Epidermal melanocyte (primary cell): ENCODE data around the gene FAM200B.

Source experiments
- DNase-seq: peaks from one replicate; pipeline ENCODE4 v3.0.0; 2011; ENCODE audit warnings: low spot score; ENCODE audit not compliant: insufficient read length

Gene FAM200B

DNA sequence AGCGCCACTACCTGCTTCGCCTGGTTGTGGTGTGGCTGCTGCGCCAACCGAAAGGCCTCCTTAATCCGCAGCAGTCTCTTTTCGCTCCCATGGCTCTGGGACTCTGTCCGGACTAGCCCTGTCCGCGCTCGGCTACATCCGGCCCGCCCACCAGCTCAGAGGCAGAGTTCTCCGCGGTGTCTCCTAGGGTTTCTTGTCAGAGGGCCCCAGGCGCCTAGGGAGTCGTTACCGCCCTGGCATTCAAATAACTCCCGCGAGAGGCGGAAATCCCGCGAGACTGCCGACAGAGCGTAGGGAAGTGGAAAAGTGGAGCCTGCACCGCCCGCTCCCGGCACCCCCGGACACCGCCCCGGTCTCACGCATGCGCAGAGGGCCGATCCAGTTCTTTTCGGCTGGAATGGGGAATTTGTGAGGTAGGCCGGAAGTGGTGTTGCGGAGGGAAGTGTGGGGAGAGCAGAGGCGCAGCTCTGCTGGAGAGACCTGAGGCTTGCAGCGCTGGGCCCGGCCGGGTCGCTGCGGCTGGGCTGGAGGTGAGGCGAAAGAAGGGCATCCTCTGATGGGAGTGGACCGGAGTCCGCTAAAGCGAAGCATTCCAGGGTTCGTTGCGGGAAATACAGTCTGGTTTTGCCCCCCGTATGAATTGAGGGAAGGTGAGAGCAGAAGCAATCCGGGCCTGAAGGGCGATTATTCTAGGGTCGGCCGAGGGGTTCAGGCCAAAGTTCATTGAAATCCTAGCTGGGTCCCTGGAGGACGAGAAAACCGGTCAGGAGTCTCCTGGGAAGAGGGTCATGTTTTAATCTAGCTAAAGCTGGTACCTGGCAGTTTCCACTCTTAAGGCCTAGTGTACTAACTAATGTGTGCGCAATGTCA lies at the start of gene FAM200B:
TSS of gene FAM200B (plus strand) at position 456 of the 870 bp plus-strand sequence. CDS start 5,151 bp downstream, outside the sequence.
- peak; percentile 91 for DNase-seq

GRCh38 chr4:15636818-15637217 lies 44.8 kb upstream of the FAM200B start:
- no peak for DNase-seq

- DNase-seq = no peak
These were observed 43.2 kb upstream of the FAM200B start for GRCh38 chr4:15638418-15638817.

DNA sequence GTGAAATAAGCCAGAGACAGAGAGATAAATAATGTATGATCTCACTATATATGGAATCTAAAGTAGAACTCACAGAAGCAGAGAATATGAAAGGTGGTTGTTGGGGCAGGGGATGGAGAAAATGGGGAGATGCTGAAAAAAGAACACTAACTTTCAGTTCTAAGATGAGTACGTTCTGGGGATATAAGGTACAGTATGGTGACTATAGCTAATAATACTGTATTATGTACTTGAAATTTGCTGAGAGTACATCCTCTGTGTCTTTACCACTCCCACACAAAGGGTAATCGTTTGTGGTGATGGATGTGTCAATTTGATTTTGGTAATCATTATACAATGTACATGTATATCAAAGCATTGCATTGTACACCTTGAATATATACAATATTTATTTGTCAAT lies 33.0 kb upstream of the FAM200B start:
- DNase-seq = no peak

DNA sequence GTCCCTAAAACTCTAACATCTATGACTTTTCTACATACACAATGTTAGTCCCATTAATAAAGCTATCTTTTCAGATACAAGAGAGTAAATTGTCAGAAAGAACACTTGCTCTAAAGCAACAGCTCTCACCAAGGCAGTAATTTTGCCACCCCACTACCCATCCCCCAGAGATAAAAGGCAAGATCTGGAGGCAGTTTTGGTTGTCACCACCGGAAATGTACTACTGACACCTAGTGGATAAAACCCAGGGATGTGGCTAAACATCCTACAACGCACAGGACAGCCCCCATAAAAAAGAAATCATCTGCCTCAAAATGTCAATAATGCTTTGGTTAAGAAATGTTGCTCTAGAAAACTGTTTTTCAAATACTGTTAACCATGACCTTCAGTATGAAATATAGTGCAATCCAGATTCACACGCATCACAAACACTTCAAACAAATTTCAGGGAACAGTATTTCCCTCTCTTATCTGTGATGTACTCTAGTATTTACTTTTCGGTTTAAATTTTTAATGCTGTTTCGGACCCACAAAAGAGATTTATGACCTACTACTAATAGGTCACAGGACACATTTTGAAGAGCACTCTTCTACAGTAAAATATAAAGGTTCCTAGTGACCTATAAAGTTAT lies 31.6 kb upstream of the FAM200B start:
- DNase-seq = peak; percentile 48

DNA sequence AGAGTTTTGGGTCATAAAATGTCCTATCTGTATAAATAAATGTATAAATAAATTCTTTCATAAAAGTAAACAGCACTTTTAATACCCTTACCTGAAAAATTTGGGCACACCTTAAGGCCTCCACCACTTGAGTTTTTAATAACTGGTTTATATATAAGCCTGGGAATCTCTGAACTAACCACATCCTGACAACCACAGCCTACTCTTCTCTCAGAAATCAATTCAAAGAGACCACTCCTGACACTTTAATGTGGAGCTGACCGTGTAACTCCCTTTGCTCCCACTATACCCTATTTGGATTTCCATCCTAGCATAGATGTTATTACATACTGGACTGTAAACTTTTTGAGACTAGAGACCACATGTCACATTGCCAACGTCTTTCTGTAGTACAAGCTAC lies 30.0 kb upstream of the FAM200B start:
- no peak for DNase-seq

GRCh38 chr4:15652191-15652590 lies 29.4 kb upstream of the FAM200B start:
- DNase-seq = no peak

GRCh38 chr4:15652841-15653240 lies 28.8 kb upstream of the FAM200B start:
- no peak for DNase-seq

GRCh38 chr4:15653420-15653819 lies 28.2 kb upstream of the FAM200B start:
- no peak for DNase-seq

GRCh38 chr4:15653864-15654592 lies 27.6 kb upstream of the FAM200B start:
- no peak for DNase-seq

DNA sequence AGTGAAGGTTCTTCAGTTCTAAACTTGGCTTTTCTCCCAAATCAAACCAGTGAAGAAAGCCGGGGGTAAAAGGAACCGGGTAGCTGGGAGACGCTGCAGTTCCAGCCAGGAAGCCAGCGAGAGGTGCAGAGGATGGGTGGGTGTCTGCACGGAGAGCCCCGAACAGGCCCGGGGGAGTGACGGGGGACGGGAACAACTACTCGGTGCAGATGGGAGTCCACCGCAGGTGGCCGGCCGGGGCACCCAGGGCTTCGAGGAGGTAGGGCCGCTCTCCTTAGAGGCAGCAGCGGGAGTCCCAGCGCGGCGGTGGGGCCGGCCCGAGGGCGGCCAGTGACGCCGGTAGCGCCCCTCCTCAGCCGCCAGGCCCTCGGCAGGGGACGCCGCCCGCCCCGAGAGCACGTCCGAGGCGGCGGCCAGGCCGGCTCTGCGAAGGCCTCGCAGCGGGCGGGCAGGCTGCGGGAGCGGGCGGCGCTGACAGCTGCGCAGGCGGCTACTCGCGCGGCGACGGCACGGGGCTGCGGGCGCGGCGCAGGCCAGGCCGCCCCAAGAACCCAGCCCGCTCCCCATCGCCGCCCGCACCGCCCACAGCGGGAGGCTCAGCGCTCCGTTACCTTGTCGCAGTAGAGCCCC lies 26.9 kb upstream of the FAM200B start:
- no peak for DNase-seq

GRCh38 chr4:15655223-15656037 lies 26.2 kb upstream of the FAM200B start, which contains the start of gene FBXL5:
Gene FBXL5, minus strand, starts transcription at chr4:15655357. Its CDS starts 70 bp downstream, at chr4:15655287.
- DNase-seq = peak; percentile 91

- DNase-seq = no peak
These were observed 25.6 kb upstream of the FAM200B start for GRCh38 chr4:15656038-15656470.

GRCh38 chr4:15657366-15657765 lies 24.3 kb upstream of the FAM200B start:
- no peak for DNase-seq

GRCh38 chr4:15658136-15658770 lies 23.4 kb upstream of the FAM200B start:
- DNase-seq = no peak

DNA sequence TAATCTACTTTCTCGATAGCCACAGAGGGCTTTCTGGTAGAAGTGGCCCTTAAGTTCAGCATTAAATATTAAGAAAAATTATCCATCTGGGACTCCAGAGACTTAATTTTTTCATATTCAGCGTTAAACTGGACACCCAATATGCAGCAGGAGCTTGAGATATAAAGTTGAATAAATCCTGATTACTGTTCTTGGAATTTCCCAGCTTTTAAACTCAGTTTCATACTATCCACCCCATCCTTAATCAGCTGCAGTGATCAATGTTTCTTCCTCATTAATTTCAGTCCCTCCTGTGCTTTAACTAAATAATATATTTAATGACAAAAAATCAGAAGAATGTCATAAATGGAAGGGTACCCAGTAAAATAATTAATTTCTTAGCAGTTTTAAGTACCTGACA lies 22.8 kb upstream of the FAM200B start:
- DNase-seq = no peak

DNA sequence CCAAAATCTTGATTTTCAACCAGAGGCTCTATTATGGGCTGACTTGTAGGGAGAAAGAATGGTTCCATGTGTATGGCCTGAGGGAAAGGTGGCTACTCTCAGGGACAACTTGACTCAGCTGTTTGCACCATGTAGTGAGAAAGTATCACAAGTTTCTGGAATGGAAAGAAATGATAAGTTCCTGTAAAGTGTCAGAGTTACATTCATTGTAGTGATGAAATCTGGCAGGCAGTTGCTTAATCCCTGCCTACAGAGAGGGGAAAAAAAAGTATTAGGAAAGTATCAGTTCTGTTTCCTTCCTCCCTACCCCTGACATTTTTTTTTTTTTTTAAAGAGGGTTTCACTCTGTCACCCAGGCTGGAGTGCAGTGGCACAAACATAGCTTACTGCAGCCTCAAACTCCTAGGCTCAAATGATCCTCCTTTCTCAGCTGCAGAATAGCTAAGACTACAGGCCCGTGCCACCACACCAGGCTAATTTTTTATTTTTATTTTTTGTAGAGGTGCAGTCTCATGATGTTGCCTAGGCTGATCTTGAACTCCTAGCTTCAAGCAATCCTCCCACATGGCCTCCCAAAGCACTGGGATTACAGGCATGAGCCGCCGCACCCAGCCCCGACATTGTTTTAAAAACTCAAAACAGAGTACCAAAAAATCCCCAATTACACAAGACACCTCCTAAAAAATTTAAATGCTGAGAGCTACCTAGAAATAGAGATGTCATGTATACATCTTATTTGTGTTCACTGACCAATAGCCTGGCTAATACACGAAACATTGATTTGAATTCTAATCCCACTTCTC lies 21.7 kb upstream of the FAM200B start:
- no peak for DNase-seq

DNA sequence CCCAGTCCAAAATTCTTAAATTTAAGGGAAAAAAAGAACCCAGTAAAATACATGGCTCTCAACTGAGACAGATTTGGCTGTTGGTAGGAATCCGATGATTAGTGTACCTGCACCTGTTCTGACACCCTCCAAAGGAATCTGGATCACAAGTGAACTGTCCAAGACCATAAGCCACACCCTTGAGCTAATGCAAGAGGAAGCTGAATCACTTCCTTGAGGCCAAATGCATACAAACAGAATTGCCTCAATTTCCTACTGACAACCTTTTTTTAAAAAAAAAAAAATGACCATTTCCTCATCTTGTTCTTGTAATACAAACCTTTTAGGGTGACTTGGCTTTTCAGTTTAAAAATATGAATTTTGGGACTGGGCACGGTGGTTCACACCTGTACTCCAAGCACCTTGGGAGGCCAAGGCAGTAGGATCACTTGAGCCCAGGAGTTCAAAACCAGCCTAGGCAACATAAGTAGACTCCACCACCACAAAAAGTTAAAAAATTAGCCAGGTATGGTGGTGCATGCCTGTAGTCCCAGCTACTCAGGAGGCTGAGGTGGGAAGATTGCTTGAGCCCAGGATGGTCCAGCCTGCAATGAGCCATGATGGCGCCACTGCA lies 15.8 kb upstream of the FAM200B start:
- no peak for DNase-seq

GRCh38 chr4:15667006-15667405 lies 14.6 kb upstream of the FAM200B start:
- no peak for DNase-seq
